Omental fat pad (tissue), 4 donors: ENCODE data around the gene RBM43. TPM values are rescaled to one million over a fixed set of nuclear protein-coding genes. Genes with fewer than 3 reads are reported as not detected.
"Not testable (repeated sequence)": the region's sequence is repeated elsewhere in the genome, so short reads cannot be mapped to it uniquely, and the experiment has no call there.

Experiments
- ATAC-seq: fragments of 150-250 bp; one replicate; pipeline ENCODE4 v1.9.1; 2016; ENCODE audit warnings: mild to moderate bottlenecking, moderate library complexity; ENCODE audit not compliant: low FRiP score
- DNase-seq: peaks from one replicate; pipeline ENCODE4 v3.0.0-alpha.2; 2019; ENCODE audit warnings: low spot score
- total RNA-seq, 4 donors: library from RNA; depleted of rRNA; stranded (reverse); fragments of >200 nt; gene quantifications; one replicate each; pipeline ENCODE4 v1.1.0, GENCODE V29; 2016
- TF ChIP-seq, protein P1 (sequence below), 3 donors: fragments of 450-650 bp; IDR thresholded peaks; one replicate each; pipeline ENCODE4 v1.5.1; 2016 to 2017; ENCODE audit warnings: antibody characterized with exemption in 3 of 3, mild to moderate bottlenecking in 3 of 3, moderate library complexity in 2 of 3

The RBM43 gene
- total RNA-seq, 4 donors from 2014 or later: 2.8 to 11.3 (median 4.0) TPM

GRCh38 chr2:151240433-151240832, 21.2 kb downstream of the RBM43 start:
- TF ChIP-seq, protein P1, sequence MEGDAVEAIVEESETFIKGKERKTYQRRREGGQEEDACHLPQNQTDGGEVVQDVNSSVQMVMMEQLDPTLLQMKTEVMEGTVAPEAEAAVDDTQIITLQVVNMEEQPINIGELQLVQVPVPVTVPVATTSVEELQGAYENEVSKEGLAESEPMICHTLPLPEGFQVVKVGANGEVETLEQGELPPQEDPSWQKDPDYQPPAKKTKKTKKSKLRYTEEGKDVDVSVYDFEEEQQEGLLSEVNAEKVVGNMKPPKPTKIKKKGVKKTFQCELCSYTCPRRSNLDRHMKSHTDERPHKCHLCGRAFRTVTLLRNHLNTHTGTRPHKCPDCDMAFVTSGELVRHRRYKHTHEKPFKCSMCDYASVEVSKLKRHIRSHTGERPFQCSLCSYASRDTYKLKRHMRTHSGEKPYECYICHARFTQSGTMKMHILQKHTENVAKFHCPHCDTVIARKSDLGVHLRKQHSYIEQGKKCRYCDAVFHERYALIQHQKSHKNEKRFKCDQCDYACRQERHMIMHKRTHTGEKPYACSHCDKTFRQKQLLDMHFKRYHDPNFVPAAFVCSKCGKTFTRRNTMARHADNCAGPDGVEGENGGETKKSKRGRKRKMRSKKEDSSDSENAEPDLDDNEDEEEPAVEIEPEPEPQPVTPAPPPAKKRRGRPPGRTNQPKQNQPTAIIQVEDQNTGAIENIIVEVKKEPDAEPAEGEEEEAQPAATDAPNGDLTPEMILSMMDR (IDR thresholded peaks at IDR 0.05): no peak
- DNase-seq (no peak), ATAC-seq (no peak)

GRCh38 chr2:151239624-151240023, 22.0 kb downstream of the RBM43 start:
- TF ChIP-seq, protein P1 (IDR thresholded peaks at IDR 0.05): no peak
- DNase-seq (no peak), ATAC-seq (no peak)

GRCh38 chr2:151238527-151239487, 22.9 kb downstream of the RBM43 start:
- DNase-seq: peak; percentile 37

GRCh38 chr2:151237422-151238025, 24.1 kb downstream of the RBM43 start:
- no peak for DNase-seq
- TF ChIP-seq, protein P1 (IDR thresholded peaks at IDR 0.05): no peak
- ATAC-seq: no peak

More at GRCh38 chr2:151238527-151239487, 22.9 kb downstream of the RBM43 start:
- ATAC-seq: peak; percentile 81
- TF ChIP-seq, protein P1 (IDR thresholded peaks at IDR 0.05): peak in 1 of 3 donors; percentile 61

DNA sequence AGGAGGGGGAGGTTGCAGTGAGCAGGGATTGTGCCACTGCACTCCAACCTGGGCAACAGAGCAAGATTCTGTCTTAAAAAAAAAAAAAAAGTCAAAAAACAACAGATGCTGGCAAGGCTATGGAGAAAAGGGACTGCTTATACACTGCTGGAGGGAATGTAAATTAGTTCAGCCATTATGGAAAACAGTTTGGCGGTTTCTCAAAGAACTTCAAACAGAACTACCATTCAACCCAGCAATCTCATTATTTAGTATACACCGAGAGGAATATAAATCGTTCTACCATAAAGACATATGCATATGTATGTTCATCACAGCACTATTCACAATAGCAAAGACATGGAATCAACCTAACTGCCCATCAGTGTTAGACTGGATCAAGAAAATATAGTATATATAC, 27.9 kb downstream of the RBM43 start:
- DNase-seq: not testable (repeated sequence)

GRCh38 chr2:151233288-151233687, 28.4 kb downstream of the RBM43 start:
- ATAC-seq: not testable (repeated sequence)

More for the DNA sequence above, 27.9 kb downstream of the RBM43 start:
- not testable (repeated sequence) for ATAC-seq

DNA sequence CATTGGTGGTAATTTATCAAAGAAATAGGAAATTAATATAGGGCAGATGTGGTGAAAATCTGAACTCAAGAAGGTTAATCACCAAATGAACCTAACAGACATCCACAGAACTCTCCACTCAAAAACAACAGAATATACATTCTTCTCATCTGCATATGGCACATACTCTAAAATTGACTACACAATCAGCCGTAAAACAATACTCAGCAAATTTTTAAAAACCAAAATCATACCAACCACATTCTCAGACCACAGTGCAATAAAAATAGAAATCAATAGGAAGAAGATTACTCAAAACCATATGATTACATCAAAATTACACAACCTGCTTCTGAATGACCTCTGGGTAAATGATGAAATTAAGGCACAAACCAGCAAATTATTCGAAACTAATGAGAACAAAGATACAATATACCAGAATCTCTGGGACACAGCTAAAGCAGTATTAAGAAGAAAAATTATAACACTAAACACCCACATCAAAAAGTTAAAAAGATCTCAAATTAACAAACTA, 31.0 kb downstream of the RBM43 start:
- DNase-seq: no peak
- TF ChIP-seq, protein P1 (IDR thresholded peaks at IDR 0.05): no peak
- no peak for ATAC-seq

More at GRCh38 chr2:151233288-151233687, 28.4 kb downstream of the RBM43 start:
- not testable (repeated sequence) for DNase-seq
